MCF 10A (cell line): Measurements from ENCODE around the gene ATF2. TPM values are rescaled to one million over a fixed set of nuclear protein-coding genes. Genes with fewer than 3 reads are reported as not detected.
A peak's percentile ranks its signal among the peaks of the same experiment; 100 is the strongest.

Experiments used
- BruUV-seq: library from RNA; stranded (reverse); fragments of 400-500 nt; replicated peaks from 2 replicates; lab custom pipeline; 2021; lab: Mats Ljungman, UMichigan
- CTCF ChIA-PET: fragments of 300-600 bp; sonication (Branson Sonifier 250); formaldehyde crosslinking; extraction: SDS; loops from one replicate; lab custom pipeline; 2021; ENCODE audit warnings: antibody characterized with exemption, inconsistent platforms; lab: Yijun Ruan, JAX
- POLR2A ChIA-PET: fragments of 300-600, 350-650 bp; sonication (Branson Sonifier 250); formaldehyde crosslinking; extraction: SDS; loops from one replicate; lab custom pipeline; 2020; ENCODE audit warnings: antibody characterized with exemption, inconsistent platforms; lab: Yijun Ruan, JAX
- DNase-seq: peaks from one replicate; pipeline ENCODE4 v3.0.0-alpha.2; 2018; ENCODE audit not compliant: unreplicated experiment
- H3K27ac Mint-ChIP-seq: one replicate; pipeline ENCODE4 v1.8.0; 2022; ENCODE audit warnings: mild to moderate bottlenecking, low read depth, mixed read lengths; ENCODE audit not compliant: unreplicated experiment
- H3K27me3 Mint-ChIP-seq: one replicate; pipeline ENCODE4 v1.8.0; 2022; ENCODE audit warnings: mixed read lengths; ENCODE audit not compliant: insufficient read depth, unreplicated experiment
- H3K36me3 Mint-ChIP-seq: one replicate; pipeline ENCODE4 v1.8.0; 2022; ENCODE audit warnings: mild to moderate bottlenecking, moderate library complexity, mixed read lengths; ENCODE audit not compliant: insufficient read depth, unreplicated experiment
- H3K4me1 Mint-ChIP-seq: one replicate; pipeline ENCODE4 v1.8.0; 2022; ENCODE audit warnings: mixed read lengths; ENCODE audit not compliant: insufficient read depth, unreplicated experiment
- H3K4me3 Mint-ChIP-seq: one replicate; pipeline ENCODE4 v1.8.0; 2022; ENCODE audit warnings: mild to moderate bottlenecking, moderate library complexity, mixed read lengths; ENCODE audit not compliant: unreplicated experiment
- H3K9me3 Mint-ChIP-seq: one replicate; pipeline ENCODE4 v1.8.0; 2022; ENCODE audit warnings: mixed read lengths; ENCODE audit not compliant: unreplicated experiment
- CTCF ChIP-seq: fragments of 200-600 bp; IDR thresholded peaks from one replicate; pipeline ENCODE4 v1.8.0; 2022; ENCODE audit warnings: antibody characterized with exemption, mild to moderate bottlenecking; ENCODE audit not compliant: unreplicated experiment
- intact Hi-C: fragments of 100-400 bp; cut with micrococcal nuclease; formaldehyde crosslinking; loops from 2 replicates; pipeline ENCODE4 v1.14.1; 2022
- total RNA-seq: library from RNA; stranded (reverse); gene quantifications from 2 replicates; pipeline ENCODE4 v1.2.3, GENCODE V29; 2022

The ATF2 gene
- total RNA-seq, 1 experiment from 2014 or later: 63.9 TPM

GRCh38 chr2:175036582-175037018, 131.4 kb downstream of the ATF2 start:
- Mint-ChIP-seq H3K9me3 (no peaks in the 10 kb centered on the region), H3K4me3 (no peak overlapping the region), H3K27ac (no peak overlapping the region), H3K4me1 (no peaks in the 10 kb centered on the region), H3K27me3 (no peaks in the 10 kb centered on the region), H3K36me3 (no peaks in the 10 kb centered on the region)
- TF ChIP-seq CTCF: peak; percentile 51
- intact Hi-C loops: loop anchor here (1.0 to 5.0 kb wide), 2 partner anchors 146 to 246 kb away; partner anchors contain the start of gene ATP5MC3
- no TSS peak for BruUV-seq
- peak; percentile 45 for DNase-seq
- POLR2A ChIA-PET: interaction anchor here (0.6 to 0.7 kb wide), 2 partner anchors 21 to 997 kb away, joined by 3 read pairs; no protein-coding TSS in a partner anchor
- CTCF ChIA-PET: interaction anchor here (0.7 to 1.3 kb wide), 5 partner anchors 9 to 56 kb away, joined by 3 read pairs; no protein-coding TSS in a partner anchor

GRCh38 chr2:175035806-175036205, 132.2 kb downstream of the ATF2 start:
- no peaks in the 10 kb centered on the region for H3K9me3 Mint-ChIP-seq
- no peaks in the 10 kb centered on the region for H3K4me1 Mint-ChIP-seq
- ChIA-PET POLR2A (no interaction called here), CTCF (interaction anchor here (0.8 to 1.3 kb wide), 4 partner anchors 10 to 1066 kb away, joined by 3 to 5 read pairs (median 4); no protein-coding TSS in a partner anchor)
- no TSS peak for BruUV-seq
- no peak for TF ChIP-seq CTCF
- intact Hi-C loops: loop anchor here (1.0 to 5.0 kb wide), 2 partner anchors 146 to 246 kb away; partner anchors contain the start of gene ATP5MC3
- H3K4me3 Mint-ChIP-seq: no peak overlapping the region
- H3K27ac Mint-ChIP-seq: no peak overlapping the region
- no peaks in the 10 kb centered on the region for H3K27me3 Mint-ChIP-seq
- no peak for DNase-seq
- H3K36me3 Mint-ChIP-seq: no peaks in the 10 kb centered on the region

GRCh38 chr2:175034716-175035115, 133.3 kb downstream of the ATF2 start:
- H3K4me1 Mint-ChIP-seq: no peaks in the 10 kb centered on the region
- no peak for DNase-seq
- no peak overlapping the region for H3K27ac Mint-ChIP-seq
- H3K27me3 Mint-ChIP-seq: no peaks in the 10 kb centered on the region
- ChIA-PET POLR2A (no interaction called here), CTCF (interaction anchor here (0.5 kb wide), 1 partner anchor 22 kb away, joined by 4 read pairs; no protein-coding TSS in a partner anchor)
- H3K9me3 Mint-ChIP-seq: no peaks in the 10 kb centered on the region
- TF ChIP-seq CTCF: no peak
- no peaks in the 10 kb centered on the region for H3K36me3 Mint-ChIP-seq
- intact Hi-C loops: loop anchor here (5.0 kb wide), 2 partner anchors 148 to 1063 kb away; partner anchors contain the start of genes ATP5MC3 and HOXD12
- BruUV-seq: no TSS peak
- H3K4me3 Mint-ChIP-seq: no peak overlapping the region

GRCh38 chr2:175030380-175031271, 137.4 kb downstream of the ATF2 start:
- no peaks in the 10 kb centered on the region for H3K4me1 Mint-ChIP-seq
- ChIA-PET CTCF (interaction anchor here (0.6 to 2.8 kb wide), 16 partner anchors 10 to 1073 kb away, joined by 3 to 12 read pairs (median 3); partner anchors contain the start of gene CHN1), POLR2A (interaction anchor here (1.1 kb wide), 1 partner anchor 14 kb away, joined by 3 read pairs; no protein-coding TSS in a partner anchor)
- H3K27me3 Mint-ChIP-seq: no peaks in the 10 kb centered on the region
- TF ChIP-seq CTCF: peak; percentile 28
- intact Hi-C loops: loop anchor here (1.0 to 5.0 kb wide), 2 partner anchors 252 to 1067 kb away; partner anchors contain the start of gene HOXD12
- DNase-seq: peak; percentile 49
- BruUV-seq: no TSS peak
- no peak overlapping the region for H3K27ac Mint-ChIP-seq
- no peaks in the 10 kb centered on the region for H3K36me3 Mint-ChIP-seq
- no peak overlapping the region for H3K4me3 Mint-ChIP-seq
- no peaks in the 10 kb centered on the region for H3K9me3 Mint-ChIP-seq
